T47D (cell line): Measurements from ENCODE around the gene MAST4.

Experiments
- DNase-seq, 2 experiments: peaks; one replicate each; pipeline versions ENCODE4 v3.0.0 to v3.0.0-alpha.2; 2011 to 2012; ENCODE audit warnings: low read depth in 1 of 2, low spot score in 1 of 2
- JUND ChIP-seq: IDR thresholded peaks from 2 replicates; pipeline ENCODE4 v1.6.1; 2012; ENCODE audit warnings: low read depth
- in situ Hi-C: cut with HindIII; loops from 2 replicates; pipeline ENCODE4 v1.10.0; 2016; ENCODE audit warnings: low sequenced_read_pairs, low pct_unique_long_range_greater_than_20kb

The MAST4 gene

GRCh38 chr5:67146981-67147380, 550.8 kb downstream of the MAST4 start:
- DNase-seq = no peak
- TF ChIP-seq JUND = no peak
- in situ Hi-C loops = no loop called here

GRCh38 chr5:67147760-67148159, 551.6 kb downstream of the MAST4 start:
- no peak for DNase-seq
- in situ Hi-C loops = no loop called here
- TF ChIP-seq JUND = no peak

- no peak for DNase-seq
- TF ChIP-seq JUND = no peak
- in situ Hi-C loops = no loop called here
These were observed 553.1 kb downstream of the MAST4 start for GRCh38 chr5:67149057-67149950.

DNA sequence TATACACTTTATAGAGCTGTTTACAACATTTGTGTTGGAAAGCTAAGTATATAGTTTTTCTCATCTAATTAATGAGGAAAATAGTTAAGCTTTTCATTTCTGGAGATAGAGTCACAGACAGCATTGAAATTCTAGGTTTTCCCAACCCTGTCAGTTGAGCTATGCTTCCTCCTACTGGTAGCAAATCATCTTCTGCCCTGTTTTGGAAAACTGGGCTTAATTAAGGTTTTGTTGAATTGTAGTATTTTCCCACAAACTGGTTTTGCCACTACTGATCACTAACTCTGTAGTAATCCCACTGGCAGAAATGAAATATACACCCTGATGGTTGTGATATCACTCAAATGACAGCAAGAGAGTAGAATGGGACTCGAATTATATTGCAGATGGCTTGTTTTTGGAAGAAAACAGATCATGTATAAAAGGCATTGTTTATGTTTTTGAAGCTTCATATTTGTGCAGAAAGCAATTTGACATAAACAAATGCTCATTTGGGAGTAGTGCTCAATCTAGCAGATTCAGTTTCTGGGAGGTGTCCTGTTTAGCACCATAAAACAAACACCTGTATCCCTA, 553.8 kb downstream of the MAST4 start:
- TF ChIP-seq JUND = no peak
- peak in 1 of 2 experiments; percentile 57 for DNase-seq
- in situ Hi-C loops = no loop called here

DNA sequence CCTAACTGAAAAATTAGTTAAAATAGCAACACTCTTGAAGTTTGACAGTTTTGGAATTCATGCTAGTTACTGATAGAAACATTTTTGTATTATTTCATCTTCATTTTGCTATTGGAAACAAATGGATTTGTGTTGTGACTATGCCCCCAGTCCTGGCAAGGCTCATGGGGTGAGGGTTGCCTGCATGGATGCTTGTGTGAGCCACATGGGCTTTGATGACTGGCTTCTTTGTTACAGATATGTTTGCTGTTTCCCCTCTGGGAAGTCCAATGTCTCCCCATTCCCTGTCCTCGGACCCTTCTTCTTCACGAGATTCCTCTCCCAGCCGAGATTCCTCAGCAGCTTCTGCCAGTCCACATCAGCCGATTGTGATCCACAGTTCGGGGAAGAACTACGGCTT, 556.2 kb downstream of the MAST4 start:
- DNase-seq = no peak
- TF ChIP-seq JUND = no peak
- in situ Hi-C loops = no loop called here

DNA sequence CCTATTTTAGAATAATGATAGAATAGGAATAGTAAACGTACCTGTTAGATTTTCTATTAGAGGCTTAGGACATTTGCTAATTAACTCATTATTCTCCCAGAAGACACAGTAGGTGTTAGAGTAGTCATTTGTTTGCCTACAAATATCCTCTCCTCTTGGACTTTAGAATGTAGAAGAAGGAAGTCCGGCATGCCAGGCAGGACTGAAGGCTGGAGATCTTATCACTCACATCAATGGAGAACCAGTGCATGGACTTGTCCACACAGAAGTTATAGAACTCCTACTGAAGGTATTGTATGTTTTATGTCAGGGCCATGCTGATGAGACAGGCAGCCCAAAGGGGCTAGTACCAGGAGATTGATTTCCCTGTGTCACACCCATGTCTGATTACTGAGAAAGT, 557.1 kb downstream of the MAST4 start:
- in situ Hi-C loops = no loop called here

DNA sequence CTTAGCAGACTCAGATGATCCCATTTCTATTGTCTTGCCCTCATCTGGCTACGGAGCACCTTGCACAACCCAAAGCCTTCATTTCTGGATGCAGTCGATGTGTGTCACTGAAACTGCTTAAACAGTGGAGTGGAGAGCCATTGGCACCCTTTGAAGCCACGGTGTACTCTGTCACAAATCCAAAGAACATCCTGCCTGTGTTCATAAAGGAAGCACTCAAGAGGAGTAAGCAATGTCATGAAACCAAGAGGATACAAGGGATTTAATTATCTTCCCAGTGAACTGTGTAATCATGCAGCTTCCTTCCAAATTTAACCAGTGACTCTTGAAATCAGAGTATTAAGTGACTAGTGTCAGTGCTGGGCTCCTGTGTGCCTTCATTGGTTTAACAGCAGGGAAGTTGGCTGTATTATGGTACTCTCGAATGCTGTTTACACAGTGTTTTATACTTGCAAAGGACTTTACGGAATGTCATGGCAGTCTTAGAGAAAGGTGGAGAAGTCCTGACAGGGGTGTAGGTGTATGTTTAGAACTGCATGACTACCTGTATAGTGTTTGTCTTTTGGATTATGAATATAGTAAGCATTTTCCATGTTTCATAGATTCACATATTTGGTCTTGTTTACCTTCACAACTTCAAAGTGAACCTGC, 558.5 kb downstream of the MAST4 start:
- DNase-seq = peak in 1 of 2 experiments; percentile 9
- in situ Hi-C loops = no loop called here
- no peak for TF ChIP-seq JUND

More for the DNA sequence above, 557.1 kb downstream of the MAST4 start:
- peak in 1 of 2 experiments; percentile 29 for DNase-seq
- TF ChIP-seq JUND = no peak

DNA sequence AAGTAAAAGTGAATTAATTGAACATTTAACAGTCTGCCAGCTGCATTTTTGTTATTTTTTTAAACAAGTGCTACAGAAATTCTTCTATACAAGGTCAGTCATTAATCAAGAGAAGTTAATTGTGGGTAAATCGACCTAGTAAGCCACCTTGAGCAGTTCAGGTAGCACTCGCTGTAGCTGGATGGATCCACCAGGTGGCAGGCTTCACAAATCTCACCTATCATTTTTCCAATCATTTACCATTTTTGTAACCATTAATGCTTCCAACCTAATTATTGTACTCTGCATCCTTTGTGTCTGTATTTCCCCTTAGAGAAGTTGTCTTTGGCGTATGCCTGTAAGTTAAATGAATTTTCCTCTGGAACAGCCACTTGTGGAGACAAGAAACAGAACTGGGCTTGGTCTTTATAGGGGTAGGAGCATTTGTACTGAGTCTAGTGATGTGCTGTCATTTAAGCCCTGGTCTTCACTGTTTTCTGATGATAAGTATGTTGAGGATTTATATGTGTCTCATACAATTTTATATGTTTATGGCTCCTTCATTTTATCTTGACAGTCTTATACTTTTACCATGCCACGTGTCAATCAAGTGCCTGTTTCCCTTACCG, 560.9 kb downstream of the MAST4 start:
- no peak for TF ChIP-seq JUND
- DNase-seq = peak in 1 of 2 experiments; percentile 65
- in situ Hi-C loops = no loop called here

- in situ Hi-C loops = no loop called here
- peak in 1 of 2 experiments; percentile 20 for DNase-seq
- TF ChIP-seq JUND = no peak
These were observed 564.1 kb downstream of the MAST4 start for GRCh38 chr5:67160272-67160671.

- in situ Hi-C loops = no loop called here
- DNase-seq = peak; percentile 85 to 86
These were observed 564.8 kb downstream of the MAST4 start for GRCh38 chr5:67160985-67161384.

DNA sequence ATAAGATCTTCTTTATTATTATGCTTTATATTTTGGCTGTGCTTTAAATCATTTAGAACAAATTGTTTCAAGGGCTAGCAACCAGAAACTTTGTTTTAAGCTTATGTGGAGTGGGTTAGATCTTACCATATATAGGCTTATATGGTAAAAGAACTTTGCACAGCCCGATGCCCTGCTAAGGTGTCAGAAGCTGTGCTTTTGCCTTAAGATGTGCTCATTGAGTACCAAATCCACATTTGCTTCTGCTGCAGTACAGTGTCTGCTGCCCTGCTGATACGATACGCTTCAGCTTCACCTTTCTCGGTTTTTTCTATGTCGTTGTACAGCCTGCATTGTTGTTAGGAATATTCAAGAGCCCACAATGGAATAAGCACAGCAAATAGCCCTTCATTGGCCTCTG, 565.6 kb downstream of the MAST4 start:
- no peak for TF ChIP-seq JUND
- no peak for DNase-seq
- in situ Hi-C loops = no loop called here

More at GRCh38 chr5:67160985-67161384, 564.8 kb downstream of the MAST4 start:
- no peak for TF ChIP-seq JUND

DNA sequence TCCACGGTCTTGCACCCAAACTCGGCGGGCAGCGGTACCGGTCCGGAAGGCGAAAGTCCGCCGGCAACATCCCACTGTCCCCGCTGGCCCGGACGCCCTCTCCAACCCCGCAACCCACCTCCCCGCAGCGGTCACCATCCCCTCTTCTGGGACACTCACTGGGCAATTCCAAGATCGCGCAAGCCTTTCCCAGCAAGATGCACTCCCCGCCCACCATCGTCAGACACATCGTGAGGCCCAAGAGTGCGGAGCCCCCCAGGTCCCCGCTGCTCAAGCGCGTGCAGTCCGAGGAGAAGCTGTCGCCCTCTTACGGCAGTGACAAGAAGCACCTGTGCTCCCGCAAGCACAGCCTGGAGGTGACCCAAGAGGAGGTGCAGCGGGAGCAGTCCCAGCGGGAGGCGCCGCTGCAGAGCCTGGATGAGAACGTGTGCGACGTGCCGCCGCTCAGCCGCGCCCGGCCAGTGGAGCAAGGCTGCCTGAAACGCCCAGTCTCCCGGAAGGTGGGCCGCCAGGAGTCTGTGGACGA, 567.1 kb downstream of the MAST4 start:
- in situ Hi-C loops = no loop called here
- TF ChIP-seq JUND = no peak
- no peak for DNase-seq
